Trophoblast cell (in vitro differentiated cells and primary cell): ENCODE results near the gene CASP8.
"Not testable (repeated sequence)": the region's sequence is repeated elsewhere in the genome, so short reads cannot be mapped to it uniquely, and the experiment has no call there.

Experiments used
- DNase-seq, 2 donors: peaks; one replicate each; pipeline ENCODE4 v3.0.0-alpha.2; 2016
- H2AFZ ChIP-seq: 2 replicates; pipeline ENCODE4 v1.6.1; 2013; ENCODE audit warnings: low read length, moderate library complexity, mild to moderate bottlenecking; ENCODE audit not compliant: insufficient read depth, poor library complexity
- H2AK5ac ChIP-seq: 2 replicates; pipeline ENCODE4 v1.6.1; 2013; ENCODE audit warnings: mild to moderate bottlenecking, low read length
- H2BK120ac ChIP-seq: 2 replicates; pipeline ENCODE4 v1.6.1; 2013; ENCODE audit warnings: low read length, mild to moderate bottlenecking, moderate library complexity; ENCODE audit not compliant: insufficient read depth, poor library complexity
- H2BK12ac ChIP-seq: 2 replicates; pipeline ENCODE4 v1.6.1; 2013; ENCODE audit warnings: mild to moderate bottlenecking, low read length, moderate library complexity
- H2BK5ac ChIP-seq: 2 replicates; pipeline ENCODE4 v1.6.1; 2013; ENCODE audit warnings: low read length, low read depth, moderate library complexity, mild to moderate bottlenecking; ENCODE audit not compliant: poor library complexity
- H3K14ac ChIP-seq: 2 replicates; pipeline ENCODE4 v1.6.1; 2013; ENCODE audit warnings: mild to moderate bottlenecking, low read length
- H3K18ac ChIP-seq: 2 replicates; pipeline ENCODE4 v1.6.1; 2013; ENCODE audit warnings: mild to moderate bottlenecking, low read length
- H3K23ac ChIP-seq: 2 replicates; pipeline ENCODE4 v1.6.1; 2013; ENCODE audit warnings: low read length
- H3K27ac ChIP-seq: 2 replicates; pipeline ENCODE4 v1.5.1; 2013; ENCODE audit warnings: low read depth, mild to moderate bottlenecking, inconsistent platforms, low read length, moderate library complexity
- H3K27me3 ChIP-seq: 2 replicates; pipeline ENCODE4 v1.6.1; 2013; ENCODE audit warnings: inconsistent platforms, mild to moderate bottlenecking, low read length, moderate library complexity; ENCODE audit not compliant: insufficient read depth
- H3K36me3 ChIP-seq, 2 experiments: 1 replicate in 1 of 2; 2 replicates in 1 of 2; pipeline ENCODE4 v1.6.1; 2013; ENCODE audit warnings: low read length in 2 of 2, mild to moderate bottlenecking in 2 of 2, moderate library complexity in 1 of 2; ENCODE audit not compliant: insufficient read depth in 2 of 2, control insufficient read depth in 1 of 2
- H3K4ac ChIP-seq: 2 replicates; pipeline ENCODE4 v1.6.1; 2013; ENCODE audit warnings: low read depth, mild to moderate bottlenecking, low read length, moderate library complexity
- H3K4me1 ChIP-seq, 2 experiments: 1 replicate in 1 of 2; 2 replicates in 1 of 2; pipeline ENCODE4 v1.6.1; 2013; ENCODE audit warnings: low read length in 2 of 2, mild to moderate bottlenecking in 2 of 2, moderate library complexity in 1 of 2; ENCODE audit not compliant: insufficient read depth in 2 of 2, control insufficient read depth in 1 of 2
- H3K4me2 ChIP-seq: 2 replicates; pipeline ENCODE4 v1.6.1; 2013; ENCODE audit warnings: inconsistent platforms, mild to moderate bottlenecking, low read length, moderate library complexity
- H3K4me3 ChIP-seq: 2 replicates; pipeline ENCODE4 v1.5.1; 2013; ENCODE audit warnings: mild to moderate bottlenecking, low read depth, low read length, inconsistent platforms
- H3K79me1 ChIP-seq: one replicate; pipeline ENCODE4 v1.6.1; 2013; ENCODE audit warnings: low read length
- H3K79me2 ChIP-seq: 2 replicates; pipeline ENCODE4 v1.6.1; 2013; ENCODE audit warnings: low read length, mild to moderate bottlenecking; ENCODE audit not compliant: control insufficient read depth, insufficient read depth, poor library complexity
- H3K9ac ChIP-seq: 2 replicates; pipeline ENCODE4 v1.6.1; 2013; ENCODE audit warnings: mild to moderate bottlenecking, low read length
- H3K9me3 ChIP-seq: 2 replicates; pipeline ENCODE4 v1.6.1; 2013; ENCODE audit warnings: low read depth, mild to moderate bottlenecking, control low read depth, inconsistent platforms, low read length; ENCODE audit not compliant: insufficient read depth
- H4K12ac ChIP-seq: 2 replicates; pipeline ENCODE4 v1.6.1; 2013; ENCODE audit warnings: low read depth, mild to moderate bottlenecking, low read length, moderate library complexity
- H4K8ac ChIP-seq: 2 replicates; pipeline ENCODE4 v1.6.1; 2013; ENCODE audit warnings: low read depth, mild to moderate bottlenecking, low read length, moderate library complexity
- H4K91ac ChIP-seq: one replicate; pipeline ENCODE4 v1.6.1; 2013; ENCODE audit warnings: low read depth, mild to moderate bottlenecking, low read length, moderate library complexity
- WGBS: extraction: QIAGEN DNeasy Blood & Tissue Kit; methylation state at CpG from one replicate; pipeline ENCODE4 v1.1.7; 2013; ENCODE audit warnings: missing lambda C conversion rate; ENCODE audit not compliant: insufficient read length, insufficient coverage; ENCODE audit errors: extremely low coverage; 5-methylcytosine and 5-hydroxymethylcytosine counted together

The CASP8 gene

GRCh38 chr2:201280191-201281040 is 20.1 kb downstream of the CASP8 start:
- Histone ChIP-seq H3K14ac (no peak overlapping the region), H3K4me1 (no peaks in the 10 kb centered on the region), H3K79me2 (no peaks in the 10 kb centered on the region), H3K9me3 (no peaks in the 10 kb centered on the region), H4K91ac (no peak overlapping the region), H3K4me2 (no peak overlapping the region), H2BK5ac (no peak overlapping the region), H2AFZ (no peak overlapping the region), H2AK5ac (no peak overlapping the region), H2BK120ac (no peak overlapping the region), H4K8ac (no peak overlapping the region), H3K27me3 (no peaks in the 10 kb centered on the region), H3K36me3 (peaks cover 0 to 1% of the 10 kb centered on the region in 2 experiments), H4K12ac (no peak overlapping the region), H2BK12ac (no peak overlapping the region), H3K79me1 (no peaks in the 10 kb centered on the region), H3K9ac (no peak overlapping the region), H3K4me3 (no peak overlapping the region), H3K23ac (no peak overlapping the region), H3K27ac (no peak overlapping the region), H3K4ac (no peak overlapping the region), H3K18ac (no peak overlapping the region)
- WGBS = no CpG with 5 or more reads among the region's 3 CpGs
- DNase-seq = no peak

GRCh38 chr2:201285499-201285898 is 25.2 kb downstream of the CASP8 start:
- Histone ChIP-seq H3K36me3 (peaks cover 0 to 1% of the 10 kb centered on the region in 2 experiments), H3K27me3 (no peaks in the 10 kb centered on the region), H2BK12ac (no peak overlapping the region), H2AFZ (no peak overlapping the region), H4K12ac (no peak overlapping the region), H4K8ac (no peak overlapping the region), H3K9ac (no peak overlapping the region), H3K23ac (no peak overlapping the region), H3K4me3 (no peak overlapping the region), H3K79me2 (no peaks in the 10 kb centered on the region), H2BK5ac (no peak overlapping the region), H3K9me3 (peaks cover 3% of the 10 kb centered on the region), H3K79me1 (no peaks in the 10 kb centered on the region), H3K4me2 (no peak overlapping the region), H2AK5ac (no peak overlapping the region), H3K18ac (no peak overlapping the region), H2BK120ac (no peak overlapping the region), H4K91ac (no peak overlapping the region), H3K4ac (no peak overlapping the region), H3K4me1 (no peaks in the 10 kb centered on the region), H3K27ac (no peak overlapping the region), H3K14ac (no peak overlapping the region)
- no CpG with 5 or more reads among the region's 1 CpG for WGBS
- no peak for DNase-seq

- not testable (repeated sequence) for H3K9me3 ChIP-seq, H2AFZ ChIP-seq, H4K12ac ChIP-seq, H3K27me3 ChIP-seq, H3K18ac ChIP-seq, H4K8ac ChIP-seq, H3K79me2 ChIP-seq, H3K14ac ChIP-seq, H2AK5ac ChIP-seq, H3K4me1 ChIP-seq, H3K27ac ChIP-seq, H3K4me3 ChIP-seq, H3K36me3 ChIP-seq, H2BK5ac ChIP-seq, H3K4ac ChIP-seq, H3K4me2 ChIP-seq, H4K91ac ChIP-seq, H3K9ac ChIP-seq, H2BK12ac ChIP-seq, H3K79me1 ChIP-seq, H2BK120ac ChIP-seq, H3K23ac ChIP-seq, DNase-seq
- WGBS = no CpG with 5 or more reads among the region's 15 CpGs
Observed at GRCh38 chr2:201290457-201291148, 30.3 kb downstream of the CASP8 start.

- Histone ChIP-seq H3K14ac (no peak overlapping the region), H2AFZ (no peak overlapping the region), H3K9ac (no peak overlapping the region), H3K79me1 (no peaks in the 10 kb centered on the region), H4K12ac (no peak overlapping the region), H3K4ac (no peak overlapping the region), H2BK12ac (no peak overlapping the region), H3K36me3 (no peaks in the 10 kb centered on the region), H4K91ac (no peak overlapping the region), H3K9me3 (peaks cover 2% of the 10 kb centered on the region), H4K8ac (no peak overlapping the region), H3K23ac (no peak overlapping the region), H3K4me3 (no peak overlapping the region), H2BK5ac (no peak overlapping the region), H3K18ac (no peak overlapping the region), H2AK5ac (no peak overlapping the region), H3K27ac (no peak overlapping the region), H3K4me2 (no peak overlapping the region), H3K4me1 (no peaks in the 10 kb centered on the region), H3K27me3 (no peaks in the 10 kb centered on the region), H2BK120ac (no peak overlapping the region), H3K79me2 (no peaks in the 10 kb centered on the region)
- no peak for DNase-seq
- no CpG with 5 or more reads among the region's 3 CpGs for WGBS
Observed at GRCh38 chr2:201298462-201299052, 38.2 kb downstream of the CASP8 start.
